ENCODE measurements around the gene PRADC1.

- TF ChIP-seq CTCF (IDR thresholded peaks at IDR 0.05), result no peak
- no peak for TF ChIP-seq POLR2A (IDR thresholded peaks at IDR 0.05)
Measured at GRCh38 chr2:73265298-73266060, 32.4 kb upstream of the PRADC1 start.

All from body of pancreas (tissue), 4 donors.